ENCODE data around the gene SPDYE16.
"Not testable (repeated sequence)": the region's sequence is repeated elsewhere in the genome, so short reads cannot be mapped to it uniquely, and the experiment has no call there.

DNA sequence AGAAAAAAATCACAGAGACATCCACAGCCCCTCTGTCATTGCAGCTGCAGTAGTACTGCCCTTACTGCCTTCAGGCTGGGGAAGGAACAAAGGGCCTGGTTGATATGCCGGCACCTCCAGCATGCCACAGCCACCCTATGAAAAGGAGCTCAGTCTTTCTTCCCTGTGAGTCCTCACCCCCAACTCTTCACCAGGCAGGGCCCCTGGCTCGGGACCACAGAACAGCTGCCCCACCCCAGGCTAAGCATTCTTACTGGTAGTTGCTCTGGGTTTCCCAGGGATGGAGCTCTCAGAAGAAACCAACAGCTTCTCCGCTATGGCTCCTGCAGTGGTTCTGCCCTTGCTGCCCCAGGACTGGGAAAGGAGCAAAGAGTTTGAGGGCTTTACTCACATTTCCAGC lies 47.9 kb upstream of the SPDYE16 start:
- TF ChIP-seq POLR2AphosphoS5 (IDR thresholded peaks at IDR 0.05; ENCODE audit: insufficient read depth in 1 of 2, low read depth in 1 of 2); POLR2A (IDR thresholded peaks at IDR 0.05): not testable (repeated sequence)
- TF ChIP-seq, protein P1, sequence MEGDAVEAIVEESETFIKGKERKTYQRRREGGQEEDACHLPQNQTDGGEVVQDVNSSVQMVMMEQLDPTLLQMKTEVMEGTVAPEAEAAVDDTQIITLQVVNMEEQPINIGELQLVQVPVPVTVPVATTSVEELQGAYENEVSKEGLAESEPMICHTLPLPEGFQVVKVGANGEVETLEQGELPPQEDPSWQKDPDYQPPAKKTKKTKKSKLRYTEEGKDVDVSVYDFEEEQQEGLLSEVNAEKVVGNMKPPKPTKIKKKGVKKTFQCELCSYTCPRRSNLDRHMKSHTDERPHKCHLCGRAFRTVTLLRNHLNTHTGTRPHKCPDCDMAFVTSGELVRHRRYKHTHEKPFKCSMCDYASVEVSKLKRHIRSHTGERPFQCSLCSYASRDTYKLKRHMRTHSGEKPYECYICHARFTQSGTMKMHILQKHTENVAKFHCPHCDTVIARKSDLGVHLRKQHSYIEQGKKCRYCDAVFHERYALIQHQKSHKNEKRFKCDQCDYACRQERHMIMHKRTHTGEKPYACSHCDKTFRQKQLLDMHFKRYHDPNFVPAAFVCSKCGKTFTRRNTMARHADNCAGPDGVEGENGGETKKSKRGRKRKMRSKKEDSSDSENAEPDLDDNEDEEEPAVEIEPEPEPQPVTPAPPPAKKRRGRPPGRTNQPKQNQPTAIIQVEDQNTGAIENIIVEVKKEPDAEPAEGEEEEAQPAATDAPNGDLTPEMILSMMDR (IDR thresholded peaks at IDR 0.05): not testable (repeated sequence)
